SU-DHL-6 (cell line): ENCODE measurements around the gene NKX6-2.
"Not testable (repeated sequence)": the region's sequence is repeated elsewhere in the genome, so short reads cannot be mapped to it uniquely, and the experiment has no call there.

Experiments used
- H2AFZ ChIP-seq: fragments of 200-600 bp; sonication (generic); 2 replicates; pipeline ENCODE4 v1.6.1; 2014; ENCODE audit warnings: low read depth, mild to moderate bottlenecking, moderate library complexity, mixed read lengths, antibody characterized with exemption, low read length; ENCODE audit not compliant: severe bottlenecking
- H3F3A ChIP-seq: fragments of 200-600 bp; shearing (Covaris generic); 2 replicates; pipeline ENCODE4 v1.6.0; 2016; ENCODE audit warnings: antibody characterized with exemption, mild to moderate bottlenecking; ENCODE audit not compliant: insufficient read depth
- H3K27ac ChIP-seq: fragments of 200-600 bp; sonication (generic); 2 replicates; pipeline ENCODE4 v1.5.1; 2016; ENCODE audit warnings: low read depth, mild to moderate bottlenecking, low read length, moderate library complexity, mixed read lengths
- H3K27me3 ChIP-seq: fragments of 200-600 bp; sonication (generic), shearing (Covaris generic); 2 replicates; pipeline ENCODE4 v1.6.0; 2014; ENCODE audit warnings: mild to moderate bottlenecking, low read length
- H3K36me3 ChIP-seq: fragments of 200-600 bp; sonication (generic); 2 replicates; pipeline ENCODE4 v1.6.1; 2014; ENCODE audit warnings: mild to moderate bottlenecking, low read length, mixed read lengths
- H3K4me2 ChIP-seq: fragments of 300-600, 200-600 bp; shearing (Covaris generic), sonication (generic); 2 replicates; pipeline ENCODE4 v1.6.0; 2014; ENCODE audit warnings: low read length, low read depth, mild to moderate bottlenecking; ENCODE audit not compliant: poor library complexity, severe bottlenecking
- H3K4me3 ChIP-seq: fragments of 200-600 bp; sonication (generic); 2 replicates; pipeline ENCODE4 v1.5.1; 2014; ENCODE audit warnings: antibody characterized with exemption, low read length, mild to moderate bottlenecking, mixed read lengths; ENCODE audit not compliant: insufficient read depth, poor library complexity, severe bottlenecking
- H3K79me2 ChIP-seq: fragments of 200-600 bp; sonication (generic); 2 replicates; pipeline ENCODE4 v1.6.1; 2014; ENCODE audit warnings: mild to moderate bottlenecking, low read length, moderate library complexity; ENCODE audit not compliant: insufficient read depth
- H3K9ac ChIP-seq: fragments of 200-600 bp; sonication (generic); 2 replicates; pipeline ENCODE4 v1.7.0; 2014; ENCODE audit warnings: mild to moderate bottlenecking, low read length
- H3K9me2 ChIP-seq: fragments of 200-600 bp; sonication (generic); replicated peaks from 2 replicates; pipeline ENCODE4 v1.6.1; 2014; ENCODE audit warnings: low read length; ENCODE audit not compliant: insufficient read depth
- H3K9me3 ChIP-seq: fragments of 200-600 bp; sonication (generic); 2 replicates; pipeline ENCODE4 v1.6.1; 2014; ENCODE audit warnings: low read length, mixed read lengths; ENCODE audit not compliant: insufficient read depth
- H4K20me1 ChIP-seq: fragments of 200-600 bp; sonication (generic); 2 replicates; pipeline ENCODE4 v1.6.1; 2014; ENCODE audit warnings: low read depth, mild to moderate bottlenecking, antibody characterized with exemption, low read length, moderate library complexity, mixed read lengths
- EZH2phosphoT487 ChIP-seq: fragments of 200-600 bp; sonication (generic), shearing (Covaris generic); conservative IDR thresholded peaks from 2 replicates; pipeline ENCODE4 v1.6.1; 2018; ENCODE audit warnings: mild to moderate bottlenecking, antibody characterized with exemption, low read length, moderate library complexity, mixed read lengths
- TF ChIP-seq, protein P1 (sequence below): fragments of 200-600 bp; sonication (generic); IDR thresholded peaks from one replicate; pipeline ENCODE4 v1.5.1; 2017; ENCODE audit warnings: antibody characterized with exemption, mild to moderate bottlenecking, low read length, moderate library complexity; ENCODE audit not compliant: insufficient read depth, poor library complexity, severe bottlenecking

Gene NKX6-2

DNA sequence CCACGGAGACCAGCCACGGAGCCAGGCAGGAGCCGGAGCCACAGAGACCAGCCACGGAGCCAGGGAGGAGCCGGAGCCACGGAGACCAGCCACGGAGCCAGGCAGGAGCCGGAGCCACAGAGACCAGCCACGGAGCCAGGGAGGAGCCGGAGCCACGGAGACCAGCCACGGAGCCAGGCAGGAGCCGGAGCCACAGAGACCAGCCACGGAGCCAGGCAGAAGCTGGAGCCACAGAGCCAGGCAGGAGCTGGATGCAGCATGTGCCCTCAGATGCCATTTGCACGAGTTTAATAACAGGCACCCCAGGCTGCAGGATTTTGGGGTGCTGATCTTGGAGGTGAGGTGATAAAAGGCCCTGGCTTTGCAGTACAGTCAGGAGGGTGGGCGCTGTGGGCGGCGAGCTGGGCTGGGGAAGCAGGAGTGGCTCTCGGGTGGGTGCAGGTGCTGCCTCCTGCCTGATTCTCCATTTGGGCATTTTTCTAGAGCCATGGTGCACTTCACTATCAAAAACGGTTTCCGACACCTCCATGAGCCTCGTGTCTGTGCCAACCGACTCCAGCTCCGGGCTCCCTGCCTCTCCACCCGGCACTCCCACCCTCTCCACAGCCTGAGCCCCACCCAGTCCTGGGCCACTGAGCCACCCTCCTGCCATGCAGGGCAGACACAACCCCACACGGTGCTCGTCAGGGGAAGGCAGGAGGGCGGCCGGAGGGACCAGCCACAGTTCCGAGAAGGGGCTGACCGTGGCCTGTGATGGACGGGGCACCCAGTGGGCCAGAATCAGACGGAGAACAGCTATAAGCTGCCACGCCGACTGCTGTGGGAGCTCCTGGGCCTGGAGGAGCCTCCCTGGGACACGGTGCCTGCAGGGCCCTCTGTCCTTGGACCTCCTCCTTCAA, 40.8 kb upstream of the NKX6-2 start:
- H3K4me3 ChIP-seq, result no peak overlapping the region
- peaks cover 23% of the 10 kb centered on the region; the same call in 1 of the 2 replicates for H3K9me3 ChIP-seq
- H3K27me3 ChIP-seq, result no peaks in the 10 kb centered on the region
- no peak overlapping the region for H3K4me2 ChIP-seq
- no peaks in the 10 kb centered on the region for H4K20me1 ChIP-seq
- H3K27ac ChIP-seq, result no peak overlapping the region
- H3K79me2 ChIP-seq, result no peaks in the 10 kb centered on the region
- no peaks in the 10 kb centered on the region for H3K36me3 ChIP-seq
- H3K9me2 ChIP-seq, result no peaks in the 10 kb centered on the region
- peaks cover 3% of the 10 kb centered on the region for H3F3A ChIP-seq
- TF ChIP-seq, protein P1, sequence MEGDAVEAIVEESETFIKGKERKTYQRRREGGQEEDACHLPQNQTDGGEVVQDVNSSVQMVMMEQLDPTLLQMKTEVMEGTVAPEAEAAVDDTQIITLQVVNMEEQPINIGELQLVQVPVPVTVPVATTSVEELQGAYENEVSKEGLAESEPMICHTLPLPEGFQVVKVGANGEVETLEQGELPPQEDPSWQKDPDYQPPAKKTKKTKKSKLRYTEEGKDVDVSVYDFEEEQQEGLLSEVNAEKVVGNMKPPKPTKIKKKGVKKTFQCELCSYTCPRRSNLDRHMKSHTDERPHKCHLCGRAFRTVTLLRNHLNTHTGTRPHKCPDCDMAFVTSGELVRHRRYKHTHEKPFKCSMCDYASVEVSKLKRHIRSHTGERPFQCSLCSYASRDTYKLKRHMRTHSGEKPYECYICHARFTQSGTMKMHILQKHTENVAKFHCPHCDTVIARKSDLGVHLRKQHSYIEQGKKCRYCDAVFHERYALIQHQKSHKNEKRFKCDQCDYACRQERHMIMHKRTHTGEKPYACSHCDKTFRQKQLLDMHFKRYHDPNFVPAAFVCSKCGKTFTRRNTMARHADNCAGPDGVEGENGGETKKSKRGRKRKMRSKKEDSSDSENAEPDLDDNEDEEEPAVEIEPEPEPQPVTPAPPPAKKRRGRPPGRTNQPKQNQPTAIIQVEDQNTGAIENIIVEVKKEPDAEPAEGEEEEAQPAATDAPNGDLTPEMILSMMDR, result no peak
- TF ChIP-seq EZH2phosphoT487, result no peak
- no peak overlapping the region for H3K9ac ChIP-seq
- no peak overlapping the region for H2AFZ ChIP-seq

DNA sequence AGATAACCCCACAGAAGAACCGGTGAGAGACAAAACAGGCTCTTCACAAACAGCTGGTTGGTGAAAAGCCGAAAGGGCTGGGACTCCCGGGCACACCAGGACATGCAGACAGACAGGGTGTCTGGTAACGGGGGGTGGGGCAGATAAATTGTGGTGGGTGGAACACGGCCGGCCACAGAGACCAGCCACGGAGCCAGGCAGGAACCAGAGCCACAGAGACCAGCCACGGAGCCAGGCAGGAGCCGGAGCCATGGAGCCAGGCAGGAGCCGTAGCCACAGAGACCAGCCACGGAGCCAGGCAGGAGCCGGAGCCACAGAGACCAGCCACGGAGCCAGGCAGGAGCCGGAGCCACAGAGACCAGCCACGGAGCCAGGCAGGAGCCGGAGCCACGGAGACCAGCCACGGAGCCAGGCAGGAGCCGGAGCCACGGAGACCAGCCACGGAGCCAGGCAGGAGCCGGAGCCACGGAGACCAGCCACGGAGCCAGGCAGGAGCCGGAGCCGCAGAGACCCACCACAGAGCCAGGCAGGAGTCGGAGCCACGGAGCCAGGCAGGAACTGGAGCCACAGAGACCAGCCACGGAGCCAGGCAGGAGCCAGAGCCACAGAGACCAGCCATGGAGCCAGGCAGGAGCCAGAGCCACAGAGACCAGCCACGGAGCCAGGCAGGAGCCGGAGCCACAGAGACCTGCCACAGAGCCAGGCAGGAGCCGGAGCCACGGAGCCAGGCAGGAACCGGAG, 40.0 kb upstream of the NKX6-2 start:
- not testable (repeated sequence) for H4K20me1 ChIP-seq, H3K4me2 ChIP-seq, H3K4me3 ChIP-seq, H3K79me2 ChIP-seq, H3K27ac ChIP-seq, H3K9ac ChIP-seq, H3K36me3 ChIP-seq, H3F3A ChIP-seq, H3K9me2 ChIP-seq, H2AFZ ChIP-seq, H3K27me3 ChIP-seq
- peaks cover 23% of the 10 kb centered on the region; the same call in 1 of the 2 replicates for H3K9me3 ChIP-seq

GRCh38 chr10:132820056-132820455, 34.1 kb upstream of the NKX6-2 start:
- no peaks in the 10 kb centered on the region for H3K36me3 ChIP-seq
- H3K9ac ChIP-seq, result no peak overlapping the region
- H3K27ac ChIP-seq, result no peak overlapping the region
- no peaks in the 10 kb centered on the region for H3K27me3 ChIP-seq
- no peaks in the 10 kb centered on the region for H4K20me1 ChIP-seq
- H3K9me2 ChIP-seq, result no peaks in the 10 kb centered on the region
- H3K4me2 ChIP-seq, result no peak overlapping the region
- H2AFZ ChIP-seq, result no peak overlapping the region
- 0 out of 2 replicates have a peak, but pooled peaks cover under 1% of the 10 kb centered on the region for H3K9me3 ChIP-seq
- no peak for TF ChIP-seq EZH2phosphoT487
- TF ChIP-seq, protein P1, result no peak
- no peaks in the 10 kb centered on the region for H3F3A ChIP-seq
- no peaks in the 10 kb centered on the region for H3K79me2 ChIP-seq
- H3K4me3 ChIP-seq, result no peak overlapping the region

DNA sequence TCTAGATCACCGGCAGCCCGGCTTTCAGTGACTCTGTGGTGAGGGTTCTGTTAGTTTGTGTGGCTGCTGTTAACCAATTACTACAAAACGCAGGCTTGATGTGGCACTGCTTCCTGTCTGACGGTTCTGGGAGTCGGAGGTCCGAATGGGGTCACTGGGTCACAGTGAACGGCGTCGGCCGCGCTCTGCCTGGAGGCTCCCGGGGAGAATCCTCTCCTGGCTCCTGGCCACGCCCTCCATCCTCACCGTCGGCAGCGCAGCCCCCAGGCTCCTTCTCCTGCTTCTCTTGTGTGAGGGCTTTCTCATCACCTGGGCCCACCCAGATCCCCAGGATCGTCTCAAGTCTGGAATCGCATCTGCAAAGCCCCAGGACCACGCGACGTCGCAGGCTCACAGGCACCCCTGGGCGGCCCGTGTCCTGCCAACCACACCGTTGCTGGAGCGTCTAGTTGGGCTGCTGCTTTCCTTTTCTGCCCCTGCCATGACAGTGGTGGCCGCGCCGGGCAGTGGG, 31.8 kb upstream of the NKX6-2 start:
- Histone ChIP-seq H3K36me3 (no peaks in the 10 kb centered on the region), H3F3A (no peaks in the 10 kb centered on the region), H3K79me2 (no peaks in the 10 kb centered on the region), H3K4me3 (no peak overlapping the region), H3K27ac (no peak overlapping the region), H3K9me2 (no peaks in the 10 kb centered on the region), H3K9me3 (no peaks in the 10 kb centered on the region), H3K4me2 (no peak overlapping the region), H3K27me3 (no peaks in the 10 kb centered on the region), H3K9ac (no peak overlapping the region), H2AFZ (no peak overlapping the region), H4K20me1 (no peaks in the 10 kb centered on the region)
- TF ChIP-seq, protein P1, result no peak
- TF ChIP-seq EZH2phosphoT487, result no peak
